Smooth muscle cell (in vitro differentiated cells): ENCODE results near the gene SYNE3. TPM values are rescaled to one million over a fixed set of nuclear protein-coding genes. Genes with fewer than 3 reads are reported as not detected.

Experiments used
- DNase-seq: peaks from one replicate; lab custom pipeline; 2025; ENCODE audit not compliant: unreplicated experiment; lab: John Stamatoyannopoulos, UW
- H2AFZ ChIP-seq: fragments of 200-600 bp; sonication (generic); 2 replicates; pipeline ENCODE4 v1.6.0; 2016; ENCODE audit warnings: antibody characterized with exemption, low read depth, mild to moderate bottlenecking
- H3F3A ChIP-seq: fragments of 200-600 bp; sonication (generic); 2 replicates; pipeline ENCODE4 v1.6.0; 2017; ENCODE audit warnings: antibody characterized with exemption, low read depth
- H3K27ac ChIP-seq: fragments of 200-600 bp; sonication (generic); 2 replicates; pipeline ENCODE4 v1.5.1; 2016; ENCODE audit warnings: low read depth, mild to moderate bottlenecking
- H3K27me3 ChIP-seq: fragments of 200-600 bp; sonication (generic); 2 replicates; pipeline ENCODE4 v1.6.1; 2016; ENCODE audit warnings: low read depth, mild to moderate bottlenecking
- H3K36me3 ChIP-seq: fragments of 200-600 bp; sonication (generic); 2 replicates; pipeline ENCODE4 v1.5.1; 2016; ENCODE audit warnings: low read depth
- H3K4me1 ChIP-seq: fragments of 200-600 bp; sonication (generic); 2 replicates; pipeline ENCODE4 v1.5.1; 2016; ENCODE audit warnings: low read depth
- H3K4me2 ChIP-seq: fragments of 200-600 bp; sonication (generic); 2 replicates; pipeline ENCODE4 v1.6.0; 2016; ENCODE audit warnings: mild to moderate bottlenecking
- H3K4me3 ChIP-seq: fragments of 200-600 bp; sonication (generic); 2 replicates; pipeline ENCODE4 v1.5.1; 2016; ENCODE audit warnings: mild to moderate bottlenecking
- H3K79me2 ChIP-seq: fragments of 200-600 bp; sonication (generic); 2 replicates; pipeline ENCODE4 v1.6.0; 2016; ENCODE audit warnings: low read depth, mild to moderate bottlenecking
- H3K9ac ChIP-seq: fragments of 200-600 bp; sonication (generic); 2 replicates; pipeline ENCODE4 v1.6.0; 2016; ENCODE audit warnings: low read depth
- H3K9me3 ChIP-seq: fragments of 200-600 bp; sonication (generic); replicated peaks from 2 replicates; pipeline ENCODE4 v1.5.1; 2016; ENCODE audit warnings: low read depth
- H4K20me1 ChIP-seq: fragments of 200-600 bp; sonication (generic); 2 replicates; pipeline ENCODE4 v1.6.0; 2016; ENCODE audit warnings: low read depth
- whole genome bisulfite sequencing: methylation state at CpG from one replicate; pipeline ENCODE4 v1.1.7; 2016; ENCODE audit warnings: low lambda C conversion rate; 5-methylcytosine and 5-hydroxymethylcytosine counted together
- polyA plus RNA-seq: library from polyadenylated mRNA; unstranded; fragments of >200 nt; fragmentation: Nextera tagmentation; extraction: Ambion mirVana; gene quantifications from 2 replicates; pipeline ENCODE4 v1.2.1, GENCODE V29; 2016
- total RNA-seq: library from RNA; depleted of rRNA; stranded (reverse); fragments of >200 nt; gene quantifications from 2 replicates; pipeline ENCODE4 v1.2.3, GENCODE V29; 2014
- TF ChIP-seq, protein P1 (sequence below): fragments of 200-600 bp; sonication (generic); IDR thresholded peaks from 2 replicates; pipeline ENCODE4 v1.5.1; 2017; ENCODE audit warnings: borderline replicate concordance, mild to moderate bottlenecking, antibody characterized with exemption; ENCODE audit not compliant: insufficient read depth, poor library complexity, severe bottlenecking

The SYNE3 gene
- total and polyA plus RNA-seq, 2 experiments from 2014 or later: 4.0 to 4.1 TPM

DNA sequence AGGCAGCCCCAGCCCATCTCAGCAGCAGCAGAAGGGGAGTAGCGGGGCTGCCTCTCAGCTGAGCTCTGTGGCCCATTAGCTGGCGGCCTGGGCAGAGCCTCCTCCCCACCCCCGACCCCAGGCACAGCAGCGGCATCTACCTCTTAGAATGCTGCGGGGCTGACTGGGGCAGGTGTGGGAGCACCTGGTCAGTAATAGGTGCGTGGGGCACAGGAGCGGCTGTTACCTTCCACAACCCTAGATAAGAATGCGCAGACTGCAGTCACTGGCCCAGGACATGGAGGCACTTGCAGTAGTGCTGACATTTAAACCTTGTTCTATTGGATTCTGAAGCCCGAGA is 35.6 kb downstream of the SYNE3 start:
- 82% methylated on average over 9 of the region's 9 CpGs for WGBS
- H3K4me2 ChIP-seq: no peak overlapping the region
- no peaks in the 10 kb centered on the region for H3K79me2 ChIP-seq
- no peak overlapping the region for H3K9ac ChIP-seq
- no peaks in the 10 kb centered on the region for H3K36me3 ChIP-seq
- H3K27ac ChIP-seq: no peak overlapping the region
- TF ChIP-seq, protein P1, sequence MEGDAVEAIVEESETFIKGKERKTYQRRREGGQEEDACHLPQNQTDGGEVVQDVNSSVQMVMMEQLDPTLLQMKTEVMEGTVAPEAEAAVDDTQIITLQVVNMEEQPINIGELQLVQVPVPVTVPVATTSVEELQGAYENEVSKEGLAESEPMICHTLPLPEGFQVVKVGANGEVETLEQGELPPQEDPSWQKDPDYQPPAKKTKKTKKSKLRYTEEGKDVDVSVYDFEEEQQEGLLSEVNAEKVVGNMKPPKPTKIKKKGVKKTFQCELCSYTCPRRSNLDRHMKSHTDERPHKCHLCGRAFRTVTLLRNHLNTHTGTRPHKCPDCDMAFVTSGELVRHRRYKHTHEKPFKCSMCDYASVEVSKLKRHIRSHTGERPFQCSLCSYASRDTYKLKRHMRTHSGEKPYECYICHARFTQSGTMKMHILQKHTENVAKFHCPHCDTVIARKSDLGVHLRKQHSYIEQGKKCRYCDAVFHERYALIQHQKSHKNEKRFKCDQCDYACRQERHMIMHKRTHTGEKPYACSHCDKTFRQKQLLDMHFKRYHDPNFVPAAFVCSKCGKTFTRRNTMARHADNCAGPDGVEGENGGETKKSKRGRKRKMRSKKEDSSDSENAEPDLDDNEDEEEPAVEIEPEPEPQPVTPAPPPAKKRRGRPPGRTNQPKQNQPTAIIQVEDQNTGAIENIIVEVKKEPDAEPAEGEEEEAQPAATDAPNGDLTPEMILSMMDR: no peak
- DNase-seq: no peak
- no peaks in the 10 kb centered on the region for H3K27me3 ChIP-seq
- no peak overlapping the region for H2AFZ ChIP-seq
- H3K4me1 ChIP-seq: peaks cover 13% of the 10 kb centered on the region
- no peak overlapping the region for H3K4me3 ChIP-seq
- H4K20me1 ChIP-seq: no peaks in the 10 kb centered on the region
- no peaks in the 10 kb centered on the region for H3K9me3 ChIP-seq
- H3F3A ChIP-seq: no peaks in the 10 kb centered on the region

DNA sequence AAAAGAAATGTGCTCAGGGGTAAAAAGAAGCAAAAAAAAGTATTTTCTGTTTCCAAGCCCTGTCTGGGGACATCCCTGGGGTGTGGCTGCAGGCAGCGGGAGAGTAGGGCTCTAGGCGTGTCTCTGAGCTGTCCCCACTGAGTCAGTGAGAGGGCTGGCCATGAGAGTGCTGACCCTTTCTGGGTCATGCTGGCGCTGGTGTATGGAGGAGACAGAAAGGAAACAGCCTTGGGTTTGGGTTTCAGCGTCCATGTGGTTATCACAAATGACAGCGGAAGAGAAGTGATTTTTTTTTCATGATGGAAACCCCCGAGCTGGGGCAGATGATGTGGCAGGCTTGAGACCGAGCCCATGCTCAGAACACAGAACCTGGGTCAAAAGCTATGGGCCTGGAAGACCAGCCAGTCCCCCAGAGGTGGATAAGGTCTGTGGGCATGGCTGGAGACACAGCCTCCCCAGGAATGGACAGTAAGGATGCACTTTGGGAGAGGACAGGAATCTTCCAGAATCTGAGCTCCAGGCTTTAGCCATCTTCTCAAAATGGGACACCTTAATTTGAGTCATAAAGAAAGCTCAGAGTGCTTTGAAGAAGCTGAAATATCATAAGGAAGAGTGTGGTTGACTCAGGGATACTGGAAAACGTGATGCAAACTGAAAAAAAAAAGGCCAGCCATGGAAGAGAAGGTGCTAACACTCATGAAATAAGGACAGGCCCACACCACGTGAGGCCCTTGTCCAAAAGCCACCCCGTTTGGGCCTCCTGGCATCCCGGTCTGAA is 36.2 kb downstream of the SYNE3 start:
- Histone ChIP-seq H3K79me2 (no peaks in the 10 kb centered on the region), H3K9me3 (no peaks in the 10 kb centered on the region), H3K36me3 (no peaks in the 10 kb centered on the region), H3F3A (no peaks in the 10 kb centered on the region), H3K4me2 (no peak overlapping the region), H3K4me3 (no peak overlapping the region), H4K20me1 (no peaks in the 10 kb centered on the region), H3K4me1 (peaks cover 13% of the 10 kb centered on the region), H3K27ac (no peak overlapping the region), H3K9ac (no peak overlapping the region), H3K27me3 (no peaks in the 10 kb centered on the region), H2AFZ (no peak overlapping the region)
- TF ChIP-seq, protein P1: no peak
- no peak for DNase-seq
- 62% methylated on average over 11 of the region's 11 CpGs for WGBS

GRCh38 chr14:95479494-95479893 is 37.0 kb downstream of the SYNE3 start:
- Histone ChIP-seq H3K9me3 (no peaks in the 10 kb centered on the region), H3K9ac (no peak overlapping the region), H4K20me1 (no peaks in the 10 kb centered on the region), H3K27me3 (no peaks in the 10 kb centered on the region), H3K4me3 (no peak overlapping the region), H3K4me1 (peaks cover 13% of the 10 kb centered on the region), H3K36me3 (no peaks in the 10 kb centered on the region), H2AFZ (no peak overlapping the region), H3K27ac (no peak overlapping the region), H3K79me2 (no peaks in the 10 kb centered on the region), H3F3A (no peaks in the 10 kb centered on the region), H3K4me2 (no peak overlapping the region)
- no peak for DNase-seq
- TF ChIP-seq, protein P1: no peak
- 100% methylated on average over 4 of the region's 4 CpGs for WGBS

GRCh38 chr14:95478818-95479217 is 37.6 kb downstream of the SYNE3 start:
- Histone ChIP-seq H3K9ac (no peak overlapping the region), H3K9me3 (no peaks in the 10 kb centered on the region), H3K4me3 (no peak overlapping the region), H3F3A (no peaks in the 10 kb centered on the region), H3K27me3 (no peaks in the 10 kb centered on the region), H3K4me1 (peaks cover 13% of the 10 kb centered on the region), H3K36me3 (no peaks in the 10 kb centered on the region), H3K4me2 (no peak overlapping the region), H3K27ac (no peak overlapping the region), H3K79me2 (no peaks in the 10 kb centered on the region), H2AFZ (no peak overlapping the region), H4K20me1 (no peaks in the 10 kb centered on the region)
- TF ChIP-seq, protein P1: no peak
- no peak for DNase-seq
- WGBS: 90% methylated on average over 4 of the region's 4 CpGs
